ENCODE data around the gene PARD6G.

DNA sequence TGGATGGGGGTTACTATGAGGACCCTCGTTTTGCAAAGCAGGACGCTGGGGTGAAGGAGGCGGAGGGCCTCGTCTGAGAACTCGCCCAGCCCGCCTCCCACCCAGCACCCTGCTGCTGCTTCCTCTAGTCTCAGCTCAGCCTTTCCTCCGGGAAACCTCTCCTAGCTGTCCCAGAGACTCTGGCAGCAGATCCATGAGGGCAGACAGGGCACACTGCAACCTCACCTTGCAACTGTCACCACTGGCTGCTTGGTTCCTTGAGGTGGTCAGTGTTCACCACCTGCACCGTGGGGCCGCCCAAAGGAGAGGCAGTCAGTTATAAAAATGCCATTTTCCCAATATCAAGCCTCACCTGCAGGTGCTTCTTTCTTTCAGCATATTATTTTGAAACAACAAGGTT, 45.6 kb downstream of the PARD6G start:
- TF ChIP-seq, protein P1, sequence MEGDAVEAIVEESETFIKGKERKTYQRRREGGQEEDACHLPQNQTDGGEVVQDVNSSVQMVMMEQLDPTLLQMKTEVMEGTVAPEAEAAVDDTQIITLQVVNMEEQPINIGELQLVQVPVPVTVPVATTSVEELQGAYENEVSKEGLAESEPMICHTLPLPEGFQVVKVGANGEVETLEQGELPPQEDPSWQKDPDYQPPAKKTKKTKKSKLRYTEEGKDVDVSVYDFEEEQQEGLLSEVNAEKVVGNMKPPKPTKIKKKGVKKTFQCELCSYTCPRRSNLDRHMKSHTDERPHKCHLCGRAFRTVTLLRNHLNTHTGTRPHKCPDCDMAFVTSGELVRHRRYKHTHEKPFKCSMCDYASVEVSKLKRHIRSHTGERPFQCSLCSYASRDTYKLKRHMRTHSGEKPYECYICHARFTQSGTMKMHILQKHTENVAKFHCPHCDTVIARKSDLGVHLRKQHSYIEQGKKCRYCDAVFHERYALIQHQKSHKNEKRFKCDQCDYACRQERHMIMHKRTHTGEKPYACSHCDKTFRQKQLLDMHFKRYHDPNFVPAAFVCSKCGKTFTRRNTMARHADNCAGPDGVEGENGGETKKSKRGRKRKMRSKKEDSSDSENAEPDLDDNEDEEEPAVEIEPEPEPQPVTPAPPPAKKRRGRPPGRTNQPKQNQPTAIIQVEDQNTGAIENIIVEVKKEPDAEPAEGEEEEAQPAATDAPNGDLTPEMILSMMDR (IDR thresholded peaks at IDR 0.05), result no peak
- no peak for TF ChIP-seq POLR2A (IDR thresholded peaks at IDR 0.05)
